GM12878 (cell line): ENCODE results near the gene RTN4RL1. TPM values are rescaled to one million over a fixed set of nuclear protein-coding genes. Genes with fewer than 3 reads are reported as not detected.

Experiments
- MXI1 ChIP-seq: fragments of 150-350 bp; IDR thresholded peaks from 2 replicates; pipeline ENCODE4 v1.6.1; 2011; ENCODE audit warnings: low read depth, mild to moderate bottlenecking, inconsistent platforms, low read length, improper control_type of control experiment
- RELA ChIP-seq: fragments of 450-650 bp; IDR thresholded peaks from 2 replicates; pipeline ENCODE4 v1.8.0; 2014; ENCODE audit warnings: borderline replicate concordance; ENCODE audit not compliant: partially characterized antibody
- SKIL ChIP-seq: fragments of 450-650 bp; IDR thresholded peaks from 2 replicates; pipeline ENCODE4 v1.6.1; 2017; ENCODE audit warnings: mild to moderate bottlenecking, low read depth, inconsistent platforms; ENCODE audit not compliant: poor library complexity, severe bottlenecking
- USF1 ChIP-seq: IDR thresholded peaks from 2 replicates; pipeline ENCODE4 v1.6.1; 2011; ENCODE audit warnings: borderline replicate concordance, low read depth, mild to moderate bottlenecking, moderate library complexity, mixed read lengths, low read length; ENCODE audit not compliant: insufficient read depth; ENCODE audit errors: extremely low read length
- polyA plus RNA-seq, 11 experiments: library from polyadenylated mRNA; depleted of rRNA in 4 of 11; unstranded in 6 of 11; stranded (reverse) in 5 of 11; fragments of >200 nt; fragmentation: Nextera tagmentation in 4 of 11; fragmentation: Illumina TruSeq in 1 of 11; extraction: Ambion mirVana in 4 of 11; extraction: Trizol in 1 of 11; gene quantifications; 1 replicate in 1 of 11; 2 replicates in 10 of 11; pipeline versions ENCODE4 v1.2.1 to v1.2.3, GENCODE V29; 2011 to 2016; ENCODE audit warnings: inconsistent platforms in 2 of 11, missing spikeins in 2 of 11, low read depth in 1 of 11
- total RNA-seq, 4 experiments: library from RNA; depleted of rRNA in 3 of 4; stranded (reverse); fragments of >200 nt in 3 of 4; fragmentation: Illumina TruSeq in 1 of 4; extraction: Trizol in 1 of 4; gene quantifications; 2 replicates each; pipeline versions ENCODE4 v1.2.1 to v1.2.3, GENCODE V29; 2013 to 2021
- TF ChIP-seq, protein P1 (sequence below): fragments of 450-650 bp; IDR thresholded peaks from 2 replicates; pipeline ENCODE4 v1.6.1; 2017; ENCODE audit warnings: mild to moderate bottlenecking, moderate library complexity

Gene RTN4RL1
- total and polyA plus RNA-seq, 10 of the 15 experiments (the other 5 are each of a cell fraction or from before 2014, with no cell fraction given), result 0.08 to 0.11 (median 0.10) TPM; not detected in 7

DNA sequence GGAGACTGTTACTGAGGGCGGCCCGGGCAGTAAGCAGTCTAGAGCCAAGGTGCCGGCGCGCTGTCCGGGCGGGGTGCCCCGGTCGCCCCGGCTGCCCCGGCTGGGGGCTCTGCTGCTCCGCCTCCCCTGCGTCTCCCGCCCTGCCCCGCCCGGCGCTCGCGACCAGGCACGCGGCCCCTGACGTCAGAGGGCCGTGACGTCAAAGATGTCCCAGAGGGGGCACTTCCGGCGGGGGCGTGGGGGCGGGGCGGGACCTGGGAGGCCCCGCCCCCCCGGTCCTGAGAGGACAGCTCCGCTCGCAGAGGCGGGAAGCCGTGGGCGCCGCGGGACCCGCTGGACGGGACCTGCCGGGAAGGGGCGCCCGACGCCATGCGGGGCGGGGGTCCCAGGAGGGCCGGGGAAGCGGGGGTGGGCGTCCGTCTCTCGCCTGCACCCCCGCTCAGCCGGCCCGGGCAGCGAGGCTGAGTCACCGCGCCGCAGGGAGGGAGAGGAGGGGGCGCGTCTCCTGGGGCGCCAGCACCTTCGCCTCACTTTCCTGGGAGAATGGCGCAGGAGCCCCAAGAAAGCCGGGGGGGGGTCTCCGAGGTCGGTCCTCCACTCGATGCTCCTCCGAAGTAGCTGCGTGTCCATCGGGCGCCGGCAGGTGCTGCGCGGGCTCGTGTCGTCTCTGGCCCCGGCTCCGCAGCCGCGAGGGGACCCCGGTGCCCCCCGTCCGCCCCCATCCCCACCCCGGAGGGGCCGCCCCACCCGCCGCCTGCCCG lies 25.3 kb upstream of the RTN4RL1 start (continued):
- TF ChIP-seq, protein P1, sequence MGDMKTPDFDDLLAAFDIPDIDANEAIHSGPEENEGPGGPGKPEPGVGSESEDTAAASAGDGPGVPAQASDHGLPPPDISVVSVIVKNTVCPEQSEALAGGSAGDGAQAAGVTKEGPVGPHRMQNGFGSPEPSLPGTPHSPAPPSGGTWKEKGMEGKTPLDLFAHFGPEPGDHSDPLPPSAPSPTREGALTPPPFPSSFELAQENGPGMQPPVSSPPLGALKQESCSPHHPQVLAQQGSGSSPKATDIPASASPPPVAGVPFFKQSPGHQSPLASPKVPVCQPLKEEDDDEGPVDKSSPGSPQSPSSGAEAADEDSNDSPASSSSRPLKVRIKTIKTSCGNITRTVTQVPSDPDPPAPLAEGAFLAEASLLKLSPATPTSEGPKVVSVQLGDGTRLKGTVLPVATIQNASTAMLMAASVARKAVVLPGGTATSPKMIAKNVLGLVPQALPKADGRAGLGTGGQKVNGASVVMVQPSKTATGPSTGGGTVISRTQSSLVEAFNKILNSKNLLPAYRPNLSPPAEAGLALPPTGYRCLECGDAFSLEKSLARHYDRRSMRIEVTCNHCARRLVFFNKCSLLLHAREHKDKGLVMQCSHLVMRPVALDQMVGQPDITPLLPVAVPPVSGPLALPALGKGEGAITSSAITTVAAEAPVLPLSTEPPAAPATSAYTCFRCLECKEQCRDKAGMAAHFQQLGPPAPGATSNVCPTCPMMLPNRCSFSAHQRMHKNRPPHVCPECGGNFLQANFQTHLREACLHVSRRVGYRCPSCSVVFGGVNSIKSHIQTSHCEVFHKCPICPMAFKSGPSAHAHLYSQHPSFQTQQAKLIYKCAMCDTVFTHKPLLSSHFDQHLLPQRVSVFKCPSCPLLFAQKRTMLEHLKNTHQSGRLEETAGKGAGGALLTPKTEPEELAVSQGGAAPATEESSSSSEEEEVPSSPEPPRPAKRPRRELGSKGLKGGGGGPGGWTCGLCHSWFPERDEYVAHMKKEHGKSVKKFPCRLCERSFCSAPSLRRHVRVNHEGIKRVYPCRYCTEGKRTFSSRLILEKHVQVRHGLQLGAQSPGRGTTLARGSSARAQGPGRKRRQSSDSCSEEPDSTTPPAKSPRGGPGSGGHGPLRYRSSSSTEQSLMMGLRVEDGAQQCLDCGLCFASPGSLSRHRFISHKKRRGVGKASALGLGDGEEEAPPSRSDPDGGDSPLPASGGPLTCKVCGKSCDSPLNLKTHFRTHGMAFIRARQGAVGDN, result no peak
- TF ChIP-seq SKIL, result no peak
- TF ChIP-seq USF1, result no peak
- no peak for TF ChIP-seq MXI1
- TF ChIP-seq RELA, result no peak
